CD4-positive, alpha-beta T cell (primary cell): ENCODE data around the gene AGR3. TPM values are rescaled to one million over a fixed set of nuclear protein-coding genes. Genes with fewer than 3 reads are reported as not detected.

Experiments
- ATAC-seq: fragments of 200-7000 bp; cut with Tn5 transposase; one replicate; pipeline ENCODE4 v1.10.0; 2022; ENCODE audit warnings: mild to moderate bottlenecking; ENCODE audit not compliant: poor library complexity
- CTCF ChIA-PET: fragments of 350-600 bp; sonication (Branson Sonifier 250); formaldehyde crosslinking; loops from one replicate; lab custom pipeline; 2021; ENCODE audit warnings: antibody characterized with exemption, inconsistent platforms; lab: Charles Lee
- POLR2A ChIA-PET: fragments of 350-600 bp; sonication (Branson Sonifier 250); formaldehyde crosslinking; loops from one replicate; lab custom pipeline; 2021; ENCODE audit warnings: antibody characterized with exemption, inconsistent platforms; lab: Charles Lee
- DNase-seq, 14 experiments: peaks; one replicate each; pipeline ENCODE4 v3.0.0-alpha.2; 2013 to 2020; ENCODE audit warnings: mixed read lengths in 2 of 14
- H3K27ac ChIP-seq, 2 donors: one replicate each; pipeline versions ENCODE4 v1.5.1 to v1.7.0; 2013; ENCODE audit warnings: low read length in 2 of 2, low read depth in 1 of 2, mild to moderate bottlenecking in 1 of 2
- H3K27me3 ChIP-seq, 2 experiments: 1 replicate in 1 of 2; 2 replicates in 1 of 2; pipeline versions ENCODE4 v1.6.1 to v1.7.0; 2013; ENCODE audit warnings: low read length in 2 of 2, control low read depth in 1 of 2, mild to moderate bottlenecking in 1 of 2, moderate library complexity in 1 of 2; ENCODE audit not compliant: insufficient read depth in 2 of 2, control insufficient read depth in 1 of 2
- H3K36me3 ChIP-seq: one replicate; pipeline ENCODE4 v1.6.1; 2013; ENCODE audit warnings: low read length, control low read depth; ENCODE audit not compliant: insufficient read depth
- H3K4me1 ChIP-seq: one replicate; pipeline ENCODE4 v1.6.1; 2013; ENCODE audit warnings: low read length, control low read depth; ENCODE audit not compliant: insufficient read depth
- H3K4me3 ChIP-seq: one replicate; pipeline ENCODE4 v1.5.1; 2013; ENCODE audit warnings: mild to moderate bottlenecking, low read length, moderate library complexity
- H3K9me3 ChIP-seq, 2 experiments: 1 replicate in 1 of 2; 2 replicates in 1 of 2; pipeline versions ENCODE4 v1.6.1 to v1.7.0; 2013; ENCODE audit warnings: low read length in 2 of 2, mild to moderate bottlenecking in 2 of 2, control low read depth in 1 of 2, moderate library complexity in 1 of 2; ENCODE audit not compliant: control insufficient read depth in 1 of 2, insufficient read depth in 1 of 2
- H3K27ac Mint-ChIP-seq: one replicate; pipeline ENCODE4 v1.8.0; 2020; ENCODE audit warnings: mixed read lengths
- H3K27me3 Mint-ChIP-seq: one replicate; pipeline ENCODE4 v1.8.0; 2021; ENCODE audit warnings: mixed read lengths
- H3K36me3 Mint-ChIP-seq: one replicate; pipeline ENCODE4 v1.8.0; 2021; ENCODE audit warnings: low read depth, mixed read lengths
- H3K4me1 Mint-ChIP-seq: one replicate; pipeline ENCODE4 v1.8.0; 2021; ENCODE audit warnings: low read depth, mixed read lengths
- H3K4me3 Mint-ChIP-seq: one replicate; pipeline ENCODE4 v1.8.0; 2020; ENCODE audit warnings: mild to moderate bottlenecking, mixed read lengths
- H3K9me3 Mint-ChIP-seq: one replicate; pipeline ENCODE4 v1.8.0; 2020; ENCODE audit warnings: mixed read lengths
- intact Hi-C, 2 experiments: fragments of 100-400 bp; cut with DNase I in 1 of 2; cut with micrococcal nuclease in 1 of 2; formaldehyde crosslinking; loops; one replicate each; pipeline versions ENCODE4 v1.15.1 to v1.9.0; 2023 to 2025; cut with DNase I, micrococcal nuclease
- total RNA-seq, 174 experiments: library from RNA in 2 of 174; stranded (reverse) in 2 of 174; gene quantifications; one replicate each; pipeline ENCODE4 v1.2.3 and lab custom pipeline; 2021 to 2026
- TF ChIP-seq, protein P1 (sequence below): fragments of 200-600 bp; IDR thresholded peaks from one replicate; pipeline ENCODE4 v1.8.0; 2022; ENCODE audit warnings: antibody characterized with exemption, mild to moderate bottlenecking

Gene AGR3
- total RNA-seq, 2 experiments from 2014 or later: not detected

DNA sequence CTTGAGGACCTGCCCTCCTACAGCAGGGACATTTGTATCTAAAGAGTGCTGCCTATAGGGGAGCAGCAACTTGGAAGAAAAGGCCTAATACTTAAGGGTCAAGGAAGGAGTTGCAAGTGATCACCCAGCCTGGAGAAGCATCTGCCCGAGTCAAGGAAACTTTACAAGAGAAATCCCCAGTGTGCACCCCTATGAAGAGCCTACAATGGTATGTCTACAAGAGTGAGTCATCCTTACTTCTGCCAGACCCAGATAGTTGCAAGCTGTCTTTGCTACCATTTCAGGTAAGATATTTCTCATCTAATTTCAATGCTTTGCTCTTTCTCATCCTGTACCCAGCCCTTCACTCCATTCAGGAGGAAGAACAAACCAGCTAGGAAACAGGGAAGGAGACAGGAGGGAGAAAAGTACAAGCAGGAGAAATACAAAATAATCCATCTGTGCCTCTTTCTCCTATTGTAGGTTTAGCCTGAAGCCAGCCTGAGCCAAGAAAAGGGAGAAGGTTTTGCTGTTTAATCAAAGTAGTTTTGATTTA is 34.4 kb upstream of the AGR3 start:
- Histone ChIP-seq H3K36me3 (no peaks in the 10 kb centered on the region), H3K4me3 (no peak overlapping the region), H3K27ac (no peak overlapping the region), H3K9me3 (peaks cover 0 to 5% of the 10 kb centered on the region in 2 experiments), H3K4me1 (no peaks in the 10 kb centered on the region), H3K27me3 (no peaks in the 10 kb centered on the region)
- ChIA-PET CTCF (no interaction called here), POLR2A (no interaction called here)
- TF ChIP-seq, protein P1, sequence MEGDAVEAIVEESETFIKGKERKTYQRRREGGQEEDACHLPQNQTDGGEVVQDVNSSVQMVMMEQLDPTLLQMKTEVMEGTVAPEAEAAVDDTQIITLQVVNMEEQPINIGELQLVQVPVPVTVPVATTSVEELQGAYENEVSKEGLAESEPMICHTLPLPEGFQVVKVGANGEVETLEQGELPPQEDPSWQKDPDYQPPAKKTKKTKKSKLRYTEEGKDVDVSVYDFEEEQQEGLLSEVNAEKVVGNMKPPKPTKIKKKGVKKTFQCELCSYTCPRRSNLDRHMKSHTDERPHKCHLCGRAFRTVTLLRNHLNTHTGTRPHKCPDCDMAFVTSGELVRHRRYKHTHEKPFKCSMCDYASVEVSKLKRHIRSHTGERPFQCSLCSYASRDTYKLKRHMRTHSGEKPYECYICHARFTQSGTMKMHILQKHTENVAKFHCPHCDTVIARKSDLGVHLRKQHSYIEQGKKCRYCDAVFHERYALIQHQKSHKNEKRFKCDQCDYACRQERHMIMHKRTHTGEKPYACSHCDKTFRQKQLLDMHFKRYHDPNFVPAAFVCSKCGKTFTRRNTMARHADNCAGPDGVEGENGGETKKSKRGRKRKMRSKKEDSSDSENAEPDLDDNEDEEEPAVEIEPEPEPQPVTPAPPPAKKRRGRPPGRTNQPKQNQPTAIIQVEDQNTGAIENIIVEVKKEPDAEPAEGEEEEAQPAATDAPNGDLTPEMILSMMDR: no peak
- intact Hi-C loops: loop anchor here in 1 of 2 experiments (5.0 kb wide), 2 partner anchors 219 to 484 kb away; no protein-coding TSS in a partner anchor
- no peaks in the 10 kb centered on the region for H3K36me3 Mint-ChIP-seq
- H3K27me3 Mint-ChIP-seq: no peaks in the 10 kb centered on the region
- ATAC-seq (no peak), DNase-seq (no peak)
- no peaks in the 10 kb centered on the region for H3K4me1 Mint-ChIP-seq
- no peaks in the 10 kb centered on the region for H3K9me3 Mint-ChIP-seq
- no peak overlapping the region for H3K4me3 Mint-ChIP-seq
- H3K27ac Mint-ChIP-seq: no peak overlapping the region

GRCh38 chr7:16915405-16915804 is 33.6 kb upstream of the AGR3 start:
- H3K4me3 ChIP-seq: no peak overlapping the region
- Mint-ChIP-seq H3K36me3 (no peaks in the 10 kb centered on the region), H3K27me3 (no peaks in the 10 kb centered on the region), H3K27ac (no peak overlapping the region), H3K4me3 (no peak overlapping the region), H3K9me3 (no peaks in the 10 kb centered on the region), H3K4me1 (no peaks in the 10 kb centered on the region)
- ATAC-seq: no peak
- H3K27me3 ChIP-seq: no peaks in the 10 kb centered on the region
- TF ChIP-seq, protein P1: no peak
- H3K4me1 ChIP-seq: no peaks in the 10 kb centered on the region
- POLR2A ChIA-PET: no interaction called here
- no peaks in the 10 kb centered on the region for H3K36me3 ChIP-seq
- intact Hi-C loops: loop anchor here in 1 of 2 experiments (5.0 kb wide), 2 partner anchors 218 to 483 kb away; no protein-coding TSS in a partner anchor
- H3K9me3 ChIP-seq: peaks cover 0 to 5% of the 10 kb centered on the region in 2 experiments
- H3K27ac ChIP-seq: no peak overlapping the region
- CTCF ChIA-PET: no interaction called here
- no peak for DNase-seq

DNA sequence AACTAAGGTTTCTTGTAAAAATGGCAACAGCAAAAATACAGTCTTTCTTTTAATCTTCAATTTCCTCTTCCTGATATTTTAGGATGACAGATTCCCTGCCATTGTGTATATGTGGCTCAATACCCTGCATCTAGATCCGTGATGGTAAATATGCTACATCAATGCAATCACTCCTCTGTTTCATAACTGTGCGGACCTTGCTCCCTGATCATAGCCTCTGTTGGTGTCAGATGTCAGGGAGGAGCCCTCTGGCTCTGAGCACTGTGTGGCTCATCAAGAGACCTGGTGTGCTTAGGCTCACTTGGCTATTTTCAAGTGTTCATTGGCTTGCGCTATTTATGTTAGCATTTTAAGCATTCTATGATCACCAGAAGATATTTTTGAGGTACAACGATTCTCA is 33.0 kb upstream of the AGR3 start:
- no peaks in the 10 kb centered on the region for H3K36me3 Mint-ChIP-seq
- TF ChIP-seq, protein P1: no peak
- intact Hi-C loops: loop anchor here in 1 of 2 experiments (5.0 kb wide), 2 partner anchors 217 to 482 kb away; no protein-coding TSS in a partner anchor
- H3K27ac ChIP-seq: no peak overlapping the region
- H3K27ac Mint-ChIP-seq: no peak overlapping the region
- H3K4me3 Mint-ChIP-seq: no peak overlapping the region
- peaks cover 0 to 5% of the 10 kb centered on the region in 2 experiments for H3K9me3 ChIP-seq
- H3K27me3 Mint-ChIP-seq: peaks cover 1% of the 10 kb centered on the region
- H3K4me1 ChIP-seq: no peaks in the 10 kb centered on the region
- no peaks in the 10 kb centered on the region for H3K4me1 Mint-ChIP-seq
- DNase-seq (no peak), ATAC-seq (no peak)
- POLR2A ChIA-PET: no interaction called here
- H3K27me3 ChIP-seq: no peaks in the 10 kb centered on the region
- CTCF ChIA-PET: no interaction called here
- no peak overlapping the region for H3K4me3 ChIP-seq
- no peaks in the 10 kb centered on the region for H3K36me3 ChIP-seq
- no peaks in the 10 kb centered on the region for H3K9me3 Mint-ChIP-seq
